Measurements from ENCODE around the gene STARD3.

The STARD3 gene

DNA sequence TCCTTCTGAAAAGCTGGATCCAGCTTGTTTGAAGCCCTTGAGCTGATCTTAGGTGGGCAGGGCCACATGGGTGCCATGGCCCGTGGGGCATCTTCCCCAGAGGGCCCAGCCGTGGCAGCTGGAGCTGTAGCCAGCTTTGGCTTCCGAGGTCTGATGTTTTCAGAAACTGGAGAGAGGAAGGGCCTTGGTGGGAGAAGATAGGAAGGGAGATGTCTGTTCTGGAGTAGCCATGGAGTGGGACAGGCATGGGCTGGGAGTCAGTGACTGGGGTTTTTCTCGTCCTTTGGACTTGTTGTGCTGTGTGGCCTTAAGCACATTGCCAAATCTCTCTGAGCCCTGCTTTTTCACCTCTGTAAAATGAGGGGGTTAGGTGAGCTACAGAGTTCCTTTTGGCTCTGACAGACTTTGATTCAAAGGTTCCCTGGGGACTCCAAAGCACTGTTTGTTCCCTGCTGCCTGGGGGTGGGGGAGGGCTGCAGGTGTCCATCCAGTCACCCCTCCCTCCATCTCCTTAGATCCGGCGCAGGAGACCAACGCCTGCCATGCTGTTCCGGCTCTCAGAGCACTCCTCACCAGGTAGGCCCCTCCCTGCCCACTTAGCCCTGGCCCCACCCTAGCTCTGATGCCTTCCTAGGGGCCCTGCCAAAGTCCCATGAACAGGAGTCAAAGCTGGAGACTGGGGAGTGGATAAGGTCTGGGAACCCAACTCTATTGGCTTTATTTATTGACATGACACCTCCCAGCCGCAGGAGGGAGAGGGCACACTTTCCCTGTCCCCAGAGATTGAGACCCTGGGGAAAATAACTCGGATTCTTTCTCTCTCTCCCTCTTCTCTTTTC lies 8.1 kb upstream of the STARD3 start:
- TF ChIP-seq, protein P1, sequence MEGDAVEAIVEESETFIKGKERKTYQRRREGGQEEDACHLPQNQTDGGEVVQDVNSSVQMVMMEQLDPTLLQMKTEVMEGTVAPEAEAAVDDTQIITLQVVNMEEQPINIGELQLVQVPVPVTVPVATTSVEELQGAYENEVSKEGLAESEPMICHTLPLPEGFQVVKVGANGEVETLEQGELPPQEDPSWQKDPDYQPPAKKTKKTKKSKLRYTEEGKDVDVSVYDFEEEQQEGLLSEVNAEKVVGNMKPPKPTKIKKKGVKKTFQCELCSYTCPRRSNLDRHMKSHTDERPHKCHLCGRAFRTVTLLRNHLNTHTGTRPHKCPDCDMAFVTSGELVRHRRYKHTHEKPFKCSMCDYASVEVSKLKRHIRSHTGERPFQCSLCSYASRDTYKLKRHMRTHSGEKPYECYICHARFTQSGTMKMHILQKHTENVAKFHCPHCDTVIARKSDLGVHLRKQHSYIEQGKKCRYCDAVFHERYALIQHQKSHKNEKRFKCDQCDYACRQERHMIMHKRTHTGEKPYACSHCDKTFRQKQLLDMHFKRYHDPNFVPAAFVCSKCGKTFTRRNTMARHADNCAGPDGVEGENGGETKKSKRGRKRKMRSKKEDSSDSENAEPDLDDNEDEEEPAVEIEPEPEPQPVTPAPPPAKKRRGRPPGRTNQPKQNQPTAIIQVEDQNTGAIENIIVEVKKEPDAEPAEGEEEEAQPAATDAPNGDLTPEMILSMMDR (conservative IDR thresholded peaks at IDR 0.05; ENCODE audit: low read length): no peak
- no peak for TF ChIP-seq EZH2phosphoT487 (IDR thresholded peaks at IDR 0.05; ENCODE audit: borderline replicate concordance)
- Histone ChIP-seq H3K9me2 (replicated peaks; ENCODE audit: low read depth, low read length) (no peaks in the 10 kb centered on the region), H2AFZ (ENCODE audit: low read length) (no peak overlapping the region), H3K79me2 (ENCODE audit: insufficient read depth, low read length) (no peaks in the 10 kb centered on the region), H3K4me2 (ENCODE audit: low read depth, low read length, poor library complexity, severe bottlenecking) (no peak overlapping the region), H3F3A (ENCODE audit: low read depth) (no peaks in the 10 kb centered on the region), H3K9me3 (ENCODE audit: insufficient read depth, low read depth, low read length) (no peaks in the 10 kb centered on the region), H3K36me3 (ENCODE audit: insufficient read depth, low read length) (no peaks in the 10 kb centered on the region), H3K27me3 (ENCODE audit: insufficient read depth, low read length, poor library complexity, severe bottlenecking) (no peaks in the 10 kb centered on the region), H3K4me1 (ENCODE audit: insufficient read depth, low read length, poor library complexity, severe bottlenecking) (peaks cover 5% of the 10 kb centered on the region), H3K9ac (ENCODE audit: low read depth, low read length, poor library complexity, severe bottlenecking) (no peak overlapping the region), H3K4me3 (ENCODE audit: low read length, poor library complexity, severe bottlenecking) (no peak overlapping the region), H4K20me1 (ENCODE audit: insufficient read depth, low read length, poor library complexity, severe bottlenecking) (no peaks in the 10 kb centered on the region)

GRCh38 chr17:39629494-39629880 lies 7.5 kb upstream of the STARD3 start:
- no peaks in the 10 kb centered on the region for H3K9me2 ChIP-seq (replicated peaks; ENCODE audit: low read depth, low read length)
- no peaks in the 10 kb centered on the region for H3K9me3 ChIP-seq (ENCODE audit: insufficient read depth, low read depth, low read length)
- no peak overlapping the region for H2AFZ ChIP-seq (ENCODE audit: low read length)
- H3F3A ChIP-seq (ENCODE audit: low read depth): no peaks in the 10 kb centered on the region
- no peak overlapping the region for H3K4me2 ChIP-seq (ENCODE audit: low read depth, low read length, poor library complexity, severe bottlenecking)
- no peaks in the 10 kb centered on the region for H3K27me3 ChIP-seq (ENCODE audit: insufficient read depth, low read length, poor library complexity, severe bottlenecking)
- H3K4me3 ChIP-seq (ENCODE audit: low read length, poor library complexity, severe bottlenecking): no peak overlapping the region
- no peak overlapping the region for H3K9ac ChIP-seq (ENCODE audit: low read depth, low read length, poor library complexity, severe bottlenecking)
- no peaks in the 10 kb centered on the region for H4K20me1 ChIP-seq (ENCODE audit: insufficient read depth, low read length, poor library complexity, severe bottlenecking)
- H3K36me3 ChIP-seq (ENCODE audit: insufficient read depth, low read length): no peaks in the 10 kb centered on the region
- TF ChIP-seq, protein P1 (conservative IDR thresholded peaks at IDR 0.05; ENCODE audit: low read length): no peak
- TF ChIP-seq EZH2phosphoT487 (IDR thresholded peaks at IDR 0.05; ENCODE audit: borderline replicate concordance): no peak
- peaks cover 5% of the 10 kb centered on the region for H3K4me1 ChIP-seq (ENCODE audit: insufficient read depth, low read length, poor library complexity, severe bottlenecking)
- H3K79me2 ChIP-seq (ENCODE audit: insufficient read depth, low read length): no peaks in the 10 kb centered on the region

GRCh38 chr17:39629898-39630297 lies 7.0 kb upstream of the STARD3 start:
- Histone ChIP-seq H3K9me2 (replicated peaks; ENCODE audit: low read depth, low read length) (no peaks in the 10 kb centered on the region), H3K36me3 (ENCODE audit: insufficient read depth, low read length) (no peaks in the 10 kb centered on the region), H3K27me3 (ENCODE audit: insufficient read depth, low read length, poor library complexity, severe bottlenecking) (no peaks in the 10 kb centered on the region), H2AFZ (ENCODE audit: low read length) (no peak overlapping the region), H3K9ac (ENCODE audit: low read depth, low read length, poor library complexity, severe bottlenecking) (no peak overlapping the region), H3K4me2 (ENCODE audit: low read depth, low read length, poor library complexity, severe bottlenecking) (no peak overlapping the region), H3K4me3 (ENCODE audit: low read length, poor library complexity, severe bottlenecking) (no peak overlapping the region), H4K20me1 (ENCODE audit: insufficient read depth, low read length, poor library complexity, severe bottlenecking) (no peaks in the 10 kb centered on the region), H3K79me2 (ENCODE audit: insufficient read depth, low read length) (no peaks in the 10 kb centered on the region), H3F3A (ENCODE audit: low read depth) (no peaks in the 10 kb centered on the region), H3K9me3 (ENCODE audit: insufficient read depth, low read depth, low read length) (no peaks in the 10 kb centered on the region), H3K4me1 (ENCODE audit: insufficient read depth, low read length, poor library complexity, severe bottlenecking) (peaks cover 8% of the 10 kb centered on the region)
- TF ChIP-seq EZH2phosphoT487 (IDR thresholded peaks at IDR 0.05; ENCODE audit: borderline replicate concordance): no peak
- TF ChIP-seq, protein P1 (conservative IDR thresholded peaks at IDR 0.05; ENCODE audit: low read length): no peak
